GM12878 (cell line): ENCODE data around the gene ZDHHC22. TPM values are rescaled to one million over a fixed set of nuclear protein-coding genes. Genes with fewer than 3 reads are reported as not detected.

Experiments used
- ATAC-seq: fragments of 200-7000 bp; cut with Tn5 transposase; 3 replicates; pipeline ENCODE4 v1.9.1; 2020; ENCODE audit warnings: mild to moderate bottlenecking, moderate library complexity
- BruUV-seq: library from RNA; stranded (reverse); fragments of 400-500 nt; replicated peaks from 2 replicates; lab custom pipeline; 2021; lab: Mats Ljungman, UMichigan
- CTCF ChIA-PET: fragments of 300-600 bp; sonication (Branson Sonifier 250); formaldehyde crosslinking; extraction: SDS; loops from one replicate; lab custom pipeline; 2021; ENCODE audit warnings: inconsistent platforms; lab: Yijun Ruan, JAX
- POLR2A ChIA-PET: fragments of 350-600 bp; formaldehyde crosslinking; extraction: SDS; loops from one replicate; lab custom pipeline; 2021; ENCODE audit warnings: inconsistent platforms; lab: Charles Lee
- RAD21 ChIA-PET: fragments of 300-600 bp; sonication (Branson Sonifier 250); formaldehyde crosslinking; loops from one replicate; lab custom pipeline; 2023; ENCODE audit warnings: antibody characterized with exemption; ENCODE audit not compliant: unreplicated experiment; lab: Charles Lee
- SMC1A ChIA-PET: fragments of 300-600 bp; sonication (Branson Sonifier 250); formaldehyde crosslinking; loops from one replicate; lab custom pipeline; 2023; ENCODE audit not compliant: unreplicated experiment, uncharacterized antibody; lab: Charles Lee
- DNase-seq: peaks from one replicate; pipeline ENCODE4 v3.0.0-alpha.2; 2011; ENCODE audit warnings: low read depth, low spot score
- FAIRE-seq: peaks from 3 replicates; lab custom pipeline; 2011; peaks lifted over from hg19 to GRCh38; lab: Jason Lieb, UNC
- H2AFZ ChIP-seq: 2 replicates; pipeline ENCODE4 v1.6.0; 2011; ENCODE audit warnings: low read depth, low read length, control low read depth; ENCODE audit not compliant: control insufficient read depth
- H3K27ac ChIP-seq: 2 replicates; pipeline ENCODE4 v1.5.1; 2011; ENCODE audit warnings: control low read depth; ENCODE audit not compliant: control insufficient read depth, insufficient read depth
- H3K27me3 ChIP-seq, 2 experiments: replicated peaks in 1 of 2; 2 replicates each; pipeline versions ENCODE4 v1.6.0 to v1.6.1; 2011; ENCODE audit warnings: low read length in 1 of 2; ENCODE audit not compliant: control insufficient read depth in 2 of 2, insufficient read depth in 2 of 2
- H3K36me3 ChIP-seq, 2 experiments: 2 replicates each; pipeline ENCODE4 v1.5.1; 2011; ENCODE audit warnings: low read length in 1 of 2; ENCODE audit not compliant: control insufficient read depth in 2 of 2, insufficient read depth in 2 of 2
- H3K4me1 ChIP-seq: 2 replicates; pipeline ENCODE4 v1.6.1; 2011; ENCODE audit warnings: mild to moderate bottlenecking, low read length, moderate library complexity, mixed read lengths; ENCODE audit not compliant: control insufficient read depth, insufficient read depth
- H3K4me2 ChIP-seq: 2 replicates; pipeline ENCODE4 v1.6.0; 2011; ENCODE audit warnings: control low read depth; ENCODE audit not compliant: control insufficient read depth, insufficient read depth
- H3K4me3 ChIP-seq: fragments of 200-600 bp; sonication (generic); 2 replicates; pipeline ENCODE4 v1.5.1; 2016
- H3K79me2 ChIP-seq: 2 replicates; pipeline ENCODE4 v1.6.0; 2011; ENCODE audit warnings: low read length; ENCODE audit not compliant: control insufficient read depth, insufficient read depth
- H3K9ac ChIP-seq: 2 replicates; pipeline ENCODE4 v1.8.0; 2011; ENCODE audit warnings: low read length, control low read depth, mixed read lengths; ENCODE audit not compliant: control insufficient read depth, insufficient read depth
- H3K9me3 ChIP-seq: replicated peaks from 3 replicates; pipeline ENCODE4 v1.5.1; 2011; ENCODE audit warnings: mild to moderate bottlenecking, low read length; ENCODE audit not compliant: control insufficient read depth, insufficient read depth
- H4K20me1 ChIP-seq: 2 replicates; pipeline ENCODE4 v1.6.0; 2011; ENCODE audit not compliant: control insufficient read depth, insufficient read depth
- CBFB ChIP-seq: IDR thresholded peaks from 2 replicates; pipeline ENCODE4 v1.6.1; 2016; ENCODE audit warnings: antibody characterized with exemption, low read depth
- CREM ChIP-seq: IDR thresholded peaks from 2 replicates; pipeline ENCODE4 v1.6.1; 2014; ENCODE audit warnings: antibody characterized with exemption, low read depth
- GATAD2B ChIP-seq: fragments of 450-650 bp; conservative IDR thresholded peaks from 2 replicates; pipeline ENCODE4 v1.6.1; 2017; ENCODE audit warnings: low read depth, mild to moderate bottlenecking, moderate library complexity
- HDAC6 ChIP-seq: fragments of 200-600 bp; sonication (generic); IDR thresholded peaks from one replicate; pipeline ENCODE4 v1.8.0; 2017; ENCODE audit warnings: antibody characterized with exemption; ENCODE audit not compliant: unreplicated experiment
- KLF5 ChIP-seq: fragments of 450-650 bp; IDR thresholded peaks from 2 replicates; pipeline ENCODE4 v1.6.1; 2014; ENCODE audit warnings: mild to moderate bottlenecking; ENCODE audit not compliant: partially characterized antibody
- MTA2 ChIP-seq: fragments of 450-650 bp; IDR thresholded peaks from 2 replicates; pipeline ENCODE4 v1.6.1; 2016; ENCODE audit warnings: low read depth, mild to moderate bottlenecking, moderate library complexity
- POLR2AphosphoS2 ChIP-seq: IDR thresholded peaks from 2 replicates; pipeline ENCODE4 v1.6.1; 2011; ENCODE audit warnings: low read depth, mild to moderate bottlenecking, low read length, improper control_type of control experiment, moderate library complexity
- RB1 ChIP-seq: fragments of 450-650 bp; formaldehyde crosslinking; IDR thresholded peaks from 2 replicates; pipeline ENCODE4 v1.6.1; 2017; ENCODE audit warnings: mild to moderate bottlenecking, borderline replicate concordance
- RBBP5 ChIP-seq: fragments of 200-600 bp; sonication (generic); conservative IDR thresholded peaks from 2 replicates; pipeline ENCODE4 v1.6.1; 2016
- RUNX3 ChIP-seq: IDR thresholded peaks from 2 replicates; pipeline ENCODE4 v1.6.1; 2012; ENCODE audit warnings: low read length, inconsistent platforms
- TARDBP ChIP-seq: IDR thresholded peaks from 2 replicates; pipeline ENCODE4 v1.6.1; 2016; ENCODE audit warnings: borderline replicate concordance
- WRNIP1 ChIP-seq: IDR thresholded peaks from 2 replicates; pipeline ENCODE4 v1.6.1; 2011; ENCODE audit warnings: low read depth, low read length, improper control_type of control experiment, borderline replicate concordance
- YY1 ChIP-seq: IDR thresholded peaks from 2 replicates; pipeline ENCODE4 v1.6.1; 2011; ENCODE audit warnings: low read depth, mild to moderate bottlenecking, low read length
- ZBED1 ChIP-seq: IDR thresholded peaks from 2 replicates; pipeline ENCODE4 v1.6.1; 2016; ENCODE audit warnings: borderline replicate concordance
- ZNF622 ChIP-seq: fragments of 450-650 bp; IDR thresholded peaks from 2 replicates; pipeline ENCODE4 v1.6.1; 2017; ENCODE audit warnings: mild to moderate bottlenecking, inconsistent platforms
- ZSCAN29 ChIP-seq: fragments of 450-650 bp; IDR thresholded peaks from 2 replicates; pipeline ENCODE4 v1.6.1; 2017; ENCODE audit warnings: mild to moderate bottlenecking, moderate library complexity
- WGBS: methylation state at CpG from one replicate; pipeline ENCODE4 v1.1.6; 2016; ENCODE audit warnings: low lambda C conversion rate; ENCODE audit not compliant: insufficient replicate concordance, insufficient coverage; ENCODE audit errors: missing lambda C conversion rate; 5-methylcytosine and 5-hydroxymethylcytosine counted together
- in situ Hi-C: fragments of 300-500 bp; cut with MboI; formaldehyde crosslinking; loops from 9 replicates; pipeline ENCODE4 v1.14.3; 2018; ENCODE audit warnings: mixed read lengths
- intact Hi-C: fragments of 100-400 bp; cut with micrococcal nuclease; formaldehyde crosslinking; loops from one replicate; pipeline ENCODE4 v1.14.2; 2022; ENCODE audit not compliant: unreplicated experiment
- polyA plus RNA-seq, 11 experiments: library from polyadenylated mRNA; depleted of rRNA in 4 of 11; unstranded in 6 of 11; stranded (reverse) in 5 of 11; fragments of >200 nt; fragmentation: Nextera tagmentation in 4 of 11; fragmentation: Illumina TruSeq in 1 of 11; extraction: Ambion mirVana in 4 of 11; extraction: Trizol in 1 of 11; gene quantifications; 1 replicate in 1 of 11; 2 replicates in 10 of 11; pipeline versions ENCODE4 v1.2.1 to v1.2.3, GENCODE V29; 2011 to 2016; ENCODE audit warnings: inconsistent platforms in 2 of 11, missing spikeins in 2 of 11, low read depth in 1 of 11
- total RNA-seq, 4 experiments: library from RNA; depleted of rRNA in 3 of 4; stranded (reverse); fragments of >200 nt in 3 of 4; fragmentation: Illumina TruSeq in 1 of 4; extraction: Trizol in 1 of 4; gene quantifications; 2 replicates each; pipeline versions ENCODE4 v1.2.1 to v1.2.3, GENCODE V29; 2013 to 2021
- TF ChIP-seq, protein P1 (sequence below): fragments of 450-650 bp; IDR thresholded peaks from 2 replicates; pipeline ENCODE4 v1.6.1; 2017; ENCODE audit warnings: mild to moderate bottlenecking
- TF ChIP-seq, protein P2 (sequence below): IDR thresholded peaks from 2 replicates; pipeline ENCODE4 v1.6.1; 2011; ENCODE audit warnings: borderline replicate concordance, low read depth, mild to moderate bottlenecking, moderate library complexity, low read length; ENCODE audit not compliant: insufficient read depth, poor library complexity, severe bottlenecking
- TF ChIP-seq, protein P3 (sequence below): fragments of 450-650 bp; IDR thresholded peaks from 2 replicates; pipeline ENCODE4 v1.6.1; 2017; ENCODE audit warnings: mild to moderate bottlenecking, low read depth, inconsistent platforms; ENCODE audit not compliant: poor library complexity, severe bottlenecking

ZDHHC22 gene
- total and polyA plus RNA-seq, 10 of the 15 experiments (the other 5 are each of a cell fraction or from before 2014, with no cell fraction given) = 0.06 TPM; not detected in 9

DNA sequence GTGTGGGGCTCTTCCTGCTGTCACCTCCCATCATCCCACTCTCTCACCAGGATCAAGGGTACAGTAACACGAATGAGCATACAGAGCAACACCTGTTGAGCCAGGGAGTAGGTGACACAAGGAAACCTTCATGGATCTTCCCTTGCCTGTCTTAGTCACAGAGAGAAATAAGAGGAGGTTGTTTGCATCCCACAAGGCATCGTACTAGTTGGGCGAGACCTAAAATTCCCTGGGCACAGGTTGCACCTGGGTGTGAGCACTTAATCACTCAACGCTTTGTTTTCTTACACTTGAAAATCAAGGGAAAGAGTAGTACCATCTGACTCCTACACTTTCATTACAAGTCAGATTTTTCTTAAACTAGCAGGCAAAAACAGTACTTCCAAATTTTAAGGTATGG lies 27.0 kb downstream of the ZDHHC22 start:
- in situ Hi-C loops = no loop called here
- Histone ChIP-seq H3K27ac (no peak overlapping the region), H3K36me3 (peaks cover 12 to 19% of the 10 kb centered on the region in 2 experiments), H2AFZ (no peak overlapping the region), H3K9me3 (no peaks in the 10 kb centered on the region)
- POLR2A ChIA-PET = interaction anchor here (0.6 kb wide), 1 partner anchor 334 kb away, joined by 4 read pairs; no protein-coding TSS in a partner anchor
- BruUV-seq = no TSS peak
- TF ChIP-seq CREM = no peak
- no peak for TF ChIP-seq HDAC6
- no peak for TF ChIP-seq RB1
- TF ChIP-seq CBFB = no peak
- TF ChIP-seq, protein P1, sequence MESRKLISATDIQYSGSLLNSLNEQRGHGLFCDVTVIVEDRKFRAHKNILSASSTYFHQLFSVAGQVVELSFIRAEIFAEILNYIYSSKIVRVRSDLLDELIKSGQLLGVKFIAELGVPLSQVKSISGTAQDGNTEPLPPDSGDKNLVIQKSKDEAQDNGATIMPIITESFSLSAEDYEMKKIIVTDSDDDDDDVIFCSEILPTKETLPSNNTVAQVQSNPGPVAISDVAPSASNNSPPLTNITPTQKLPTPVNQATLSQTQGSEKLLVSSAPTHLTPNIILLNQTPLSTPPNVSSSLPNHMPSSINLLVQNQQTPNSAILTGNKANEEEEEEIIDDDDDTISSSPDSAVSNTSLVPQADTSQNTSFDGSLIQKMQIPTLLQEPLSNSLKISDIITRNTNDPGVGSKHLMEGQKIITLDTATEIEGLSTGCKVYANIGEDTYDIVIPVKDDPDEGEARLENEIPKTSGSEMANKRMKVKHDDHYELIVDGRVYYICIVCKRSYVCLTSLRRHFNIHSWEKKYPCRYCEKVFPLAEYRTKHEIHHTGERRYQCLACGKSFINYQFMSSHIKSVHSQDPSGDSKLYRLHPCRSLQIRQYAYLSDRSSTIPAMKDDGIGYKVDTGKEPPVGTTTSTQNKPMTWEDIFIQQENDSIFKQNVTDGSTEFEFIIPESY = no peak
- TF ChIP-seq, protein P2, sequence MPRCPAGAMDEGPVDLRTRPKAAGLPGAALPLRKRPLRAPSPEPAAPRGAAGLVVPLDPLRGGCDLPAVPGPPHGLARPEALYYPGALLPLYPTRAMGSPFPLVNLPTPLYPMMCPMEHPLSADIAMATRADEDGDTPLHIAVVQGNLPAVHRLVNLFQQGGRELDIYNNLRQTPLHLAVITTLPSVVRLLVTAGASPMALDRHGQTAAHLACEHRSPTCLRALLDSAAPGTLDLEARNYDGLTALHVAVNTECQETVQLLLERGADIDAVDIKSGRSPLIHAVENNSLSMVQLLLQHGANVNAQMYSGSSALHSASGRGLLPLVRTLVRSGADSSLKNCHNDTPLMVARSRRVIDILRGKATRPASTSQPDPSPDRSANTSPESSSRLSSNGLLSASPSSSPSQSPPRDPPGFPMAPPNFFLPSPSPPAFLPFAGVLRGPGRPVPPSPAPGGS = no peak
- no peak for TF ChIP-seq RUNX3
- TF ChIP-seq KLF5 = no peak
- TF ChIP-seq TARDBP = no peak
- TF ChIP-seq, protein P3, sequence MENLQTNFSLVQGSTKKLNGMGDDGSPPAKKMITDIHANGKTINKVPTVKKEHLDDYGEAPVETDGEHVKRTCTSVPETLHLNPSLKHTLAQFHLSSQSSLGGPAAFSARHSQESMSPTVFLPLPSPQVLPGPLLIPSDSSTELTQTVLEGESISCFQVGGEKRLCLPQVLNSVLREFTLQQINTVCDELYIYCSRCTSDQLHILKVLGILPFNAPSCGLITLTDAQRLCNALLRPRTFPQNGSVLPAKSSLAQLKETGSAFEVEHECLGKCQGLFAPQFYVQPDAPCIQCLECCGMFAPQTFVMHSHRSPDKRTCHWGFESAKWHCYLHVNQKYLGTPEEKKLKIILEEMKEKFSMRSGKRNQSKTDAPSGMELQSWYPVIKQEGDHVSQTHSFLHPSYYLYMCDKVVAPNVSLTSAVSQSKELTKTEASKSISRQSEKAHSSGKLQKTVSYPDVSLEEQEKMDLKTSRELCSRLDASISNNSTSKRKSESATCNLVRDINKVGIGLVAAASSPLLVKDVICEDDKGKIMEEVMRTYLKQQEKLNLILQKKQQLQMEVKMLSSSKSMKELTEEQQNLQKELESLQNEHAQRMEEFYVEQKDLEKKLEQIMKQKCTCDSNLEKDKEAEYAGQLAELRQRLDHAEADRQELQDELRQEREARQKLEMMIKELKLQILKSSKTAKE = no peak
- TF ChIP-seq WRNIP1 = no peak
- no peak for TF ChIP-seq ZBED1
- no peak for TF ChIP-seq ZSCAN29
- no peak for TF ChIP-seq YY1
- no peak for TF ChIP-seq MTA2
- no peak for TF ChIP-seq POLR2AphosphoS2
- TF ChIP-seq GATAD2B = no peak
- no peak for TF ChIP-seq ZNF622
- no peak for TF ChIP-seq RBBP5
- TF ChIP-seq, all 136 proteins: peak for 0
- Histone ChIP-seq H3K9ac (no peak overlapping the region), H4K20me1 (no peaks in the 10 kb centered on the region), H3K79me2 (no peaks in the 10 kb centered on the region), H3K4me2 (no peak overlapping the region), H3K27me3 (no peaks in the 10 kb centered on the region), H3K4me3 (no peak overlapping the region), H3K4me1 (peaks cover 4% of the 10 kb centered on the region)
- DNase-seq (no peak), FAIRE-seq (no peak), ATAC-seq (no peak)
- CTCF ChIA-PET = interaction anchor here (1.4 to 21.2 kb wide), 5 partner anchors 9 to 242 kb away, joined by 4 to 445 read pairs (median 9); partner anchors contain the start of gene CIPC
- intact Hi-C loops = no loop called here
- 100% methylated on average over 4 of the region's 4 CpGs for whole genome bisulfite sequencing
- SMC1A ChIA-PET = interaction anchor here (4.1 to 20.2 kb wide), 2 partner anchors 8 to 13 kb away, joined by 23 to 428 read pairs; partner anchors contain the start of gene CIPC
- RAD21 ChIA-PET = interaction anchor here (1.1 to 1.3 kb wide), 2 partner anchors 10 to 20 kb away, joined by 3 to 6 read pairs; no protein-coding TSS in a partner anchor
